ENCODE data around the gene NPAS3. TPM values are rescaled to one million over a fixed set of nuclear protein-coding genes. Genes with fewer than 3 reads are reported as not detected.

The NPAS3 gene
- total RNA-seq, 1 donor from 2014 or later = 2.5 TPM

GRCh38 chr14:33643426-33644181, 704.9 kb downstream of the NPAS3 start:
- DNase-seq = no peak
- peaks cover 30% of the 10 kb centered on the region for H3K27me3 ChIP-seq (ENCODE audit: low read depth)
- no peaks in the 10 kb centered on the region for H3K4me1 ChIP-seq
- H3K9me3 ChIP-seq (replicated peaks) = no peaks in the 10 kb centered on the region
- no peaks in the 10 kb centered on the region for H3K36me3 ChIP-seq
- TF ChIP-seq, protein P1, sequence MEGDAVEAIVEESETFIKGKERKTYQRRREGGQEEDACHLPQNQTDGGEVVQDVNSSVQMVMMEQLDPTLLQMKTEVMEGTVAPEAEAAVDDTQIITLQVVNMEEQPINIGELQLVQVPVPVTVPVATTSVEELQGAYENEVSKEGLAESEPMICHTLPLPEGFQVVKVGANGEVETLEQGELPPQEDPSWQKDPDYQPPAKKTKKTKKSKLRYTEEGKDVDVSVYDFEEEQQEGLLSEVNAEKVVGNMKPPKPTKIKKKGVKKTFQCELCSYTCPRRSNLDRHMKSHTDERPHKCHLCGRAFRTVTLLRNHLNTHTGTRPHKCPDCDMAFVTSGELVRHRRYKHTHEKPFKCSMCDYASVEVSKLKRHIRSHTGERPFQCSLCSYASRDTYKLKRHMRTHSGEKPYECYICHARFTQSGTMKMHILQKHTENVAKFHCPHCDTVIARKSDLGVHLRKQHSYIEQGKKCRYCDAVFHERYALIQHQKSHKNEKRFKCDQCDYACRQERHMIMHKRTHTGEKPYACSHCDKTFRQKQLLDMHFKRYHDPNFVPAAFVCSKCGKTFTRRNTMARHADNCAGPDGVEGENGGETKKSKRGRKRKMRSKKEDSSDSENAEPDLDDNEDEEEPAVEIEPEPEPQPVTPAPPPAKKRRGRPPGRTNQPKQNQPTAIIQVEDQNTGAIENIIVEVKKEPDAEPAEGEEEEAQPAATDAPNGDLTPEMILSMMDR (IDR thresholded peaks at IDR 0.05; ENCODE audit: borderline replicate concordance) = no peak
- H3K4me3 ChIP-seq = no peak overlapping the region
- intact Hi-C loops (cut with micrococcal nuclease) = no loop called here
- H3K27ac ChIP-seq (replicated peaks) = no peak overlapping the region

DNA sequence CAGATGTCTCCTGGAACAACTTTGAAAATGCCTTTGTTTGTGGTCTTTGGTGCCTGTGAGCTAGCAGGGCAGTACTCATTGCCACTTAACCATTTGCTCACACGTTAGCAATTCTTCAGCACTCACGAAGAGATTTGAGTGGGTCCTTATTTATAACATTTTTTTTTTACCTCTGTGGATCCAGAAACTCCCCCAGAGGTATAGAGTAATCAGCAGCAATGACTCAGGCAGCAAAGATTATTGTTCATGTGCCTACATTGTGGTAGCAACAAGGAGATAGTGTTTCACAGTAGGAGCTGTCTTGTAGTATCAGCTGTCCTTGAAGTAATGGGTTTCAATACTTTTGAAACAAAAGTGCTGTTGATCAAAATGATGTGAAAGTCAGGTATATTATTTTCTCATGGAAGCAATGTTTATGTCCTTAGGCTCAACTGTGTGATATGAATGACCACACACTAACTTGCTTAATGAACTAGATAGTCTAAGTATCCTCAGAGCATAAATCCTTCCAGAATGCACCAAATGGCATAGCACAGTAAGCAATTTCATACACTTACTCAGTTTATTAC, 708.1 kb downstream of the NPAS3 start:
- Histone ChIP-seq H3K9me3 (replicated peaks) (no peaks in the 10 kb centered on the region), H3K4me1 (no peaks in the 10 kb centered on the region), H3K36me3 (no peaks in the 10 kb centered on the region), H3K4me3 (no peak overlapping the region), H3K27ac (replicated peaks) (no peak overlapping the region), H3K27me3 (ENCODE audit: low read depth) (peaks cover 15% of the 10 kb centered on the region)
- intact Hi-C loops (cut with micrococcal nuclease) = no loop called here
- TF ChIP-seq, protein P1 (IDR thresholded peaks at IDR 0.05; ENCODE audit: borderline replicate concordance) = no peak
- DNase-seq = no peak

DNA sequence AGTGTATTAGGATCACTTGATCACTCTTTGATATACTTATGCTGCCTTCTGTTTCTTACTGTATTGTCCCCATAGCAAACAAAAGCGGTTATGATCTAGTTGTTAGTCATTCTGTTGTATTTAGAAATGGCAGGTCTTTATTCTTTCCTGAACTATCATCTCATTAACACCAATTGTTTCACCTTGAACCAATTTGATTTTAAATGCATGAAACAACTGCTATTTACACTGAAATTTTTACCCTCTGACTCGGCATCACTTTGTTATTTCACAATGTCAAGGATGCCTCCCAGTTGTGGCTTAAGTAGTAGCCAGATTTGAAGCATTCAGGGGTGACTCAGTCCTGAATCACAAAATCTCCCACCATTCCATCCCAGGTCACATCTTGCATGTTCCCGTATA, 708.7 kb downstream of the NPAS3 start:
- Histone ChIP-seq H3K4me3 (no peak overlapping the region), H3K9me3 (replicated peaks) (no peaks in the 10 kb centered on the region), H3K27me3 (ENCODE audit: low read depth) (peaks cover 9% of the 10 kb centered on the region), H3K36me3 (no peaks in the 10 kb centered on the region), H3K4me1 (no peaks in the 10 kb centered on the region), H3K27ac (replicated peaks) (no peak overlapping the region)
- intact Hi-C loops (cut with micrococcal nuclease) = no loop called here
- DNase-seq = no peak
- TF ChIP-seq, protein P1 (IDR thresholded peaks at IDR 0.05; ENCODE audit: borderline replicate concordance) = no peak

- intact Hi-C loops (cut with micrococcal nuclease) = no loop called here
Observed at GRCh38 chr14:33650430-33650829, 711.8 kb downstream of the NPAS3 start.

GRCh38 chr14:33652566-33653307, 714.1 kb downstream of the NPAS3 start:
- no peak for DNase-seq
- H3K9me3 ChIP-seq (replicated peaks) = no peaks in the 10 kb centered on the region
- intact Hi-C loops (cut with micrococcal nuclease) = no loop called here
- no peak overlapping the region for H3K27ac ChIP-seq (replicated peaks)
- TF ChIP-seq, protein P1 (IDR thresholded peaks at IDR 0.05; ENCODE audit: borderline replicate concordance) = no peak
- no peak overlapping the region for H3K4me3 ChIP-seq
- no peaks in the 10 kb centered on the region for H3K4me1 ChIP-seq
- H3K27me3 ChIP-seq (ENCODE audit: low read depth) = no peaks in the 10 kb centered on the region
- H3K36me3 ChIP-seq = no peaks in the 10 kb centered on the region

More at GRCh38 chr14:33650430-33650829, 711.8 kb downstream of the NPAS3 start:
- no peaks in the 10 kb centered on the region for H3K27me3 ChIP-seq (ENCODE audit: low read depth)
- H3K9me3 ChIP-seq (replicated peaks) = no peaks in the 10 kb centered on the region
- TF ChIP-seq, protein P1 (IDR thresholded peaks at IDR 0.05; ENCODE audit: borderline replicate concordance) = no peak
- no peak for DNase-seq
- no peak overlapping the region for H3K27ac ChIP-seq (replicated peaks)
- H3K4me1 ChIP-seq = no peaks in the 10 kb centered on the region
- H3K36me3 ChIP-seq = no peaks in the 10 kb centered on the region
- H3K4me3 ChIP-seq = no peak overlapping the region
